HG02970 (cell line): ENCODE measurements around the gene SLC16A12.
"Not testable (repeated sequence)": the region's sequence is repeated elsewhere in the genome, so short reads cannot be mapped to it uniquely, and the experiment has no call there.

Source experiments
- ATAC-seq: cut with Tn5 transposase; IDR thresholded peaks from one replicate; pipeline ENCODE4 v1.9.1; 2021; ENCODE audit warnings: mild to moderate bottlenecking, moderate library complexity, moderate number of reproducible peaks; ENCODE audit not compliant: unreplicated experiment, low FRiP score

Gene SLC16A12

GRCh38 chr10:89428877-89429276 is 106.5 kb downstream of the SLC16A12 start:
- no peak for ATAC-seq

GRCh38 chr10:89427629-89428028 is 107.8 kb downstream of the SLC16A12 start:
- ATAC-seq: no peak

- ATAC-seq: no peak
Observed at GRCh38 chr10:89426230-89426868, 109.0 kb downstream of the SLC16A12 start.

- ATAC-seq: no peak
Observed at GRCh38 chr10:89425000-89425399, 110.4 kb downstream of the SLC16A12 start.

GRCh38 chr10:89421018-89421476 is 114.3 kb downstream of the SLC16A12 start:
- no peak for ATAC-seq

GRCh38 chr10:89419548-89419947 is 115.8 kb downstream of the SLC16A12 start:
- no peak for ATAC-seq

- no peak for ATAC-seq
Observed at GRCh38 chr10:89416465-89416864, 118.9 kb downstream of the SLC16A12 start.

GRCh38 chr10:89414879-89415821 is 120.2 kb downstream of the SLC16A12 start:
- ATAC-seq: peak; percentile 38

GRCh38 chr10:89414146-89414878 is 121.1 kb downstream of the SLC16A12 start, which contains the start of gene IFIT5:
Gene IFIT5, plus strand, starts transcription at chr10:89414568. Its CDS starts 231 bp downstream, at chr10:89414799.
- peak; percentile 80 for ATAC-seq

GRCh38 chr10:89413398-89413912 is 121.9 kb downstream of the SLC16A12 start:
- ATAC-seq: no peak

- ATAC-seq: not testable (repeated sequence)
Observed at GRCh38 chr10:89412276-89412675, 123.1 kb downstream of the SLC16A12 start.

GRCh38 chr10:89411135-89411534 is 124.3 kb downstream of the SLC16A12 start:
- not testable (repeated sequence) for ATAC-seq

GRCh38 chr10:89410551-89410950 is 124.8 kb downstream of the SLC16A12 start:
- ATAC-seq: not testable (repeated sequence)

- not testable (repeated sequence) for ATAC-seq
Observed at GRCh38 chr10:89409282-89409681, 126.1 kb downstream of the SLC16A12 start.

- ATAC-seq: not testable (repeated sequence)
Observed at GRCh38 chr10:89407792-89408191, 127.6 kb downstream of the SLC16A12 start.

GRCh38 chr10:89406178-89406577 is 129.2 kb downstream of the SLC16A12 start:
- ATAC-seq: not testable (repeated sequence)

GRCh38 chr10:89404104-89405047 is 131.0 kb downstream of the SLC16A12 start:
- no peak for ATAC-seq

- ATAC-seq: no peak
Observed at GRCh38 chr10:89403043-89403442, 132.4 kb downstream of the SLC16A12 start.

GRCh38 chr10:89399956-89400355 is 135.4 kb downstream of the SLC16A12 start:
- ATAC-seq: no peak
